GM18520 (cell line): ENCODE data around the gene GALNT16.

Experiments
- ATAC-seq: cut with Tn5 transposase; IDR thresholded peaks from one replicate; pipeline ENCODE4 v1.9.1; 2021; ENCODE audit not compliant: unreplicated experiment

The GALNT16 gene

GRCh38 chr14:69316449-69317101 is 56.6 kb downstream of the GALNT16 start:
- no peak for ATAC-seq

DNA sequence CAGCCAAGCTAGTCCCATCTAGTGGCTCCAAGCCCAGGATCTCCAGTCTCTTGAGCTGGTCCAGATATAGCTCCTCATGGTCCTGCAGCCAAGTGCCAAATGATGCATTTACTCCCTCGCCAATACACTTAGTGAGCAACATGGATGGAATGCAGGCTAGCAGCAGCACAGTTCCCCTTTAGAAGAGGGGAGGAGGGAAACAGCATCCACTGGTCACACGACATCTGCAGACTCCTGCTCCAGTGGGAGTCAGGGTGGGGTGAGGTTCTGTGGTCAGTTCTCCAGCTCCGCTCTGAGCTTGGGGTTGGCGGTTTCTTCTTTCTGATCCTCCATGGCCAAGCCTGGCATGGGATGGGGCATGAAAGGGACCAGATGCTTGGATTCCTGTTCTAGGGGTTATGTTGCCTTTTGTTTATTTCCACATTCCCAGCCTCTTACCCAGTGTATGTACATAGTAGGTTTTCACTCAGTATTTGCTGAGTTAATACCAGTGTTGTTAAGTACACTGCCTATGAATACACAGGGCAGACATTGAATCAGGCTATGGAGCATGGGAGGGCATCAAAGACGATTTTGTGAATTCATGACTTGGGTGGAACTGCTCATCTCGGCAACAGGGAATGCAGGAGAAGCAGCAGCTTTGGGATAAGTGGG is 57.3 kb downstream of the GALNT16 start:
- ATAC-seq: no peak

DNA sequence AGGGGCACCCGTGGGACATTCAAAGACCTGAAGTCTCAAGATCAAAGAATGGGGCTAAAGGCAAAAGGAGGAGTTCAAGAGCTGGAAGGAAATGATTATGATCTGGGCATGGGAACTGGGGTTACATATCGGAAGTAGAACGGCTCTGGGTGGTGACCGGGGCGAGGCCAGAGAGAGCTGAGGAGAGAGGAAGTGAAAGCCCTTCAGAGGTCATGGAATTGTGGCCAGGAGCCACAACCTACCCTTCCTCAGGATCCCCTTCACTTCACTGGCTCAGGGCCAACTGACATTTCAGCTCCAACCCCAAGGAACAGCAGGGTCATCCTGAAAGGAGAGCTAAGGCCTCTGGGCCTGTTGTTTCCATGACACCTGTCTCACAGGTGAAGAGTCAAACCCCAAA is 57.8 kb downstream of the GALNT16 start:
- no peak for ATAC-seq

- no peak for ATAC-seq
Observed at GRCh38 chr14:69318241-69318640, 58.3 kb downstream of the GALNT16 start.

- ATAC-seq: no peak
Observed at GRCh38 chr14:69318901-69319475, 59.0 kb downstream of the GALNT16 start.

DNA sequence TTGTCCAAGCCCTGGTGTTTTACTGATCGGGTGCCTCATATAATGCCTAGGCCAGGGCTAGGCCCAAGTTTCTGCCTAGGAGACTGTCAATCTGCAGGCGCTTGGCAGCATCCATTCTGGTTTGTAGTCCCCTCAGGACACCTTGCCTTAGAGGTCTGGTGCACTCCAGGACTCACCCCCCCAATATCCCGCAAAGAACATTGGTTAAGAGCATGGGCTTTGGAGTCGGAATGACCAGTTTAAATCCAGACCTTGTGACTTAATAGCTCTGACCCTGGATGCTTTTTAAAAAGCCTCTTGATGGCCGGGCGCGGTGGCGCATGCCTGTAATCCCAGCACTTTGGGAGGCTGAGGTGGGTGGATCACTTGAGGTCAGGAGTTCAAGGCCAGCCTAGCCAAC is 60.0 kb downstream of the GALNT16 start:
- ATAC-seq: no peak

GRCh38 chr14:69320581-69321365 is 60.8 kb downstream of the GALNT16 start:
- no peak for ATAC-seq

DNA sequence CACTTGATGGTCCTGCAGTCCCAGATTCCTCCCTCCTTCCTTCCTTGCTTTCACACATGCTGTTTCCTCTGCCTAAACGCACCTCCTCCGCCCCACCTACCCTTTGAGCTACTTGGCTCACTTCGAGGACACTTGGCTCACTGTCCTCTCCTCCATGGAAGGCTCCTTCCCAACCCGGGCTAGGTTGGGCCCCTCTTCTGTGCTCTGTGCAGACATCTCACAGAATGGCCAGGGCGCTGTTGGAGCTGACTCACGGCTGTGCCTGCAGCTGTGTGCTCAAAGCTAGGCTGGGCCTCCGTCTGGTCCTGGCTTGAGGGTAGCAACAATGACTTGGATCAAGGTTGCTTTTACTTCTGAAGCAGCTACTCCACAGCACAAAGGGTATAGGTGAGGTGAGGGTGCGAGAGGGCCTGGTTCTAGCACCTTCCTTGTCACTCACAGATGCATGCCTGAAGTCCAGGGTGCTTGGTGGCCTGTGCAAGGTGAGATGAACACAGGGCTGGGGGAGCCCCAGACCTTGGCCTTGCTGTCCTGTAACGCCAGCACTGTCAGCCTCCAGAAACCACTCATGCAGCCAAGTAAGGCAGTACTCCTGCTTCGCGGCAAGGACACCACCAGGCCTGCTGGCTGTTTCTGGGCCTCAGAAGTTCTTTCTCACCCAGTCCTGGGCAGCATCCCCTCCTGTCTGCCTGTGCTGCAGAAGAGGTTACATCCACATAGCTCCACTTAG is 61.8 kb downstream of the GALNT16 start:
- no peak for ATAC-seq

GRCh38 chr14:69323266-69323998 is 63.5 kb downstream of the GALNT16 start:
- no peak for ATAC-seq

DNA sequence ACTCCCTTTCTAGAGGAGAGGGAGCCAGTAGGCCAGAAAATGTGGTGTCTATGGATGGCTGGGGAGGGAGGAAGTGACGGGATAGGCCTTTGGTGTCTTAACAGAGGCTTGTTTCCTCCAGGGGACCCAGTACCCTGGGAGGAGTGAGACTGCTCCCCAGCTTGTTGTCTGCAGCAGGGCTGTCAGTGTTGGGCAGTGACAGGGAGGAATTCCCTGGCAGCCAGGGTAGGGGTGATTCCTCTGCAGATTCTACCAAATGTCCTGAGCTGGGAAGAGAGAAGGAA is 64.0 kb downstream of the GALNT16 start:
- ATAC-seq: no peak

DNA sequence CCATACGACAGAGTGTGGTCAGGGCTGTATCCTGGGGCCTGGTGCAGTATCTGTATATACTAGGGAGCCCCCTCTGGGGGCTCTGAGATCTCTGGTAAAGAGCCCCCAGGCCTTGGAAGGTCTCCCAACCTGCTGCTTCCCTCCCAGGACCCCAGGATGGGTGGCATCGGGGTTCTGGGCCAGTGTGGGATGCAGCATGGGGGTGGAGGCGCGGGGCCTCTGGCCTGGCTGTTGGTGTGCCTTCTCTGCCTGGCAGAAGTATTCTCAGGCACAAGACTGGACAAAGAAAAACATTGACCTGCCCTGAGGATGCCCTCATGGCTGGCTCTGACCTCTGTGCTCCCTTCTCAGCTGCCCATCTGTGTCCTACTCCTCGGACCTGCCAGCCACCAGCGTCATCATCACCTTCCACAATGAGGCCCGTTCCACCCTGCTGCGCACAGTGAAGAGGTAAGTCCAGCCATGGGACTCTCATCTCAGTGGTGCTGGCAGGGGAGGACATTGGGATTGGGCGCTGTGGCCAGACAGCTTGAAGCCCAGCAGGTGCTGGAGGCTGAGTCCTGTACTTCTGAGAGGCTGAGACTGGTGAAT is 64.5 kb downstream of the GALNT16 start:
- no peak for ATAC-seq

- no peak for ATAC-seq
Observed at GRCh38 chr14:69325086-69325485, 65.1 kb downstream of the GALNT16 start.

DNA sequence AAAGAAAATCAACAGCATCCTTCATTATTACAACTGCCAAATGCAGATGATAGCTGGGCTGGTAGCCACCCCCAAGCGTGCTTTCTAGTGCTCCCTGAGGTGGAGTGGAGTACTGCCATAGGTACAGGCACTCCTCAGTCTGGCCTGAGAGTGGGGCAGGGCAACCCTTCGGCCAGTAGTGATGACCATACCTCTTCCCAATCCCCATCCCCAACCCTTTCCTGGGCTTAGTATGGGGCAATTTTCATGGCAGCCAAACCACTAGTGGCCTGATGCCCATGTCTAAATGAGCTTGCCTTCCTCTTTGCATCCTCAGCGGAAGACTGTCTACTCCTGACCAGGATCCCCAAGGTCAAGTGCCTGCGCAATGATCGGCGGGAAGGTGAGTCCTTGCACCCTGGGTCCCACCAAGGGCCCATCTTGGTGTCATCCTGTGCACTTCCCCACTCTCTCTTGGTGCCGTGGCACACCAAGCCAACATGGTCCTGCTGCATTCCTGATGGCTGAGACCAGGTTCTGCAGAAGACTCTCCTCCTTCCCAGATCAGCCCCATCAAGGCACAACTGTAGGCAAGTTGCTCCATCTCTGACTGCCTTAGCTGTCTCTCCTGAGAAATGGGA is 65.8 kb downstream of the GALNT16 start:
- ATAC-seq: no peak

- no peak for ATAC-seq
Observed at GRCh38 chr14:69326611-69327010, 66.7 kb downstream of the GALNT16 start.

GRCh38 chr14:69327507-69327906 is 67.5 kb downstream of the GALNT16 start:
- ATAC-seq: no peak

DNA sequence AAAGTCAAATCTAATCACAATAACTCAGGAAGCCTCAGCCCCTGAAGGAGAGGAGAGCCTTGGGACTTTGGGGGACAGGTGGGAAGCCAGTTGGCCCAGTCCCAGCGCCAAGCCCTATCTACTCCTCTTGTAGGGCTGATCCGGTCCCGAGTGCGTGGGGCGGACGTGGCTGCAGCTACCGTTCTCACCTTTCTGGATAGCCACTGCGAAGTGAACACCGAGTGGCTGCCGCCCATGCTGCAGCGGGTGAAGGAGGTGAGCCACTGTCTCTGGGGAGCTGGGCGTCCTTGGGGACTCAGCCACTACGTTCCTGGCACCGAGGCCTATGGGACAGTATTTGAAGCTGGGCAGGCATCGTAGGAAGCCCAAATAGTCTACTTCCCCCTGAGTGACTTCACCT is 68.4 kb downstream of the GALNT16 start:
- no peak for ATAC-seq

- no peak for ATAC-seq
Observed at GRCh38 chr14:69328765-69329164, 68.8 kb downstream of the GALNT16 start.

- ATAC-seq: no peak
Observed at GRCh38 chr14:69331206-69331605, 71.2 kb downstream of the GALNT16 start.

DNA sequence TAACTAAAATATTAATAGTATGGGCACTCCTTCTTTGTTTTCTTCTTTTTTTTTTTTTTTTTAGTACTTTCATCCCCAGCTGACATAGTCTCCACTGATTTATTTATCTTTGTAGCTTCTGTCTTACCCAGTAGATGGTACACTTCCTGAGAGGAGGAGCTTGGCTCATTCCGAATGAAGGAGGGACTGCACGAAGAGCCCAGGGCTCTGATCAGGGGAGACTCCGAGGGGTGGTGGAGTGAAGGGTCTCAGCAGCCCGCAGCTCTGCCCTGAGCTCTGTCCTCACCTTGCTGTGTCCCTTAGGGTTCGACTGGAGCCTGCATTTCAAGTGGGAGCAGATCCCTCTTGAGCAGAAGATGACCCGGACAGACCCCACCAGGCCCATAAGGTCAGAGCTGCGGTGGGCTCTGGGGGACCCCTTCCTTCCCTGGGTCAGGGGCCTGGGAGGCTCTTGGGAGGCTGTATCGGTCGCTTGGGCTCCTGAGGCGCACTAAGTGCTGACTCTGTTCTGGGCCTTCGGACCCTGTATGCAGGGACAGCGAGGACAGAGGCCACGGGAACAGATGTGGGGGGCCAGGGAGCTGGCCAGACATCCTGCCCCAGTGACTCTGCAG is 72.9 kb downstream of the GALNT16 start:
- no peak for ATAC-seq
